SK-N-SH treated with all-trans-retinoic acid at 6 μM for 48 hours (cell line): ENCODE data around the gene EGFL7.

Source experiments
- ATAC-seq: fragments of 200-7000 bp; cut with Tn5 transposase; 3 replicates; pipeline ENCODE4 v1.9.1; 2020; ENCODE audit warnings: mild to moderate bottlenecking, moderate library complexity
- ARNTL ChIP-seq: fragments of 450-650 bp; formaldehyde crosslinking; IDR thresholded peaks from 2 replicates; pipeline ENCODE4 v1.5.0; 2020; ENCODE audit warnings: low read depth, mild to moderate bottlenecking, moderate library complexity, borderline replicate concordance
- BACH2 ChIP-seq: fragments of 250-450 bp; sonication (Bioruptor Pico); IDR thresholded peaks from 2 replicates; pipeline ENCODE4 v1.9.0; 2021; ENCODE audit warnings: mild to moderate bottlenecking, borderline replicate concordance
- CREB5 ChIP-seq: fragments of 250-450 bp; sonication (Bioruptor Pico); IDR thresholded peaks from 2 replicates; pipeline ENCODE4 v1.5.1; 2020; ENCODE audit warnings: low read depth, mild to moderate bottlenecking, moderate library complexity
- CSRNP3 ChIP-seq: fragments of 250-450 bp; sonication (Bioruptor Pico); IDR thresholded peaks from 2 replicates; pipeline ENCODE4 v1.5.1; 2021; ENCODE audit warnings: mild to moderate bottlenecking, moderate library complexity
- ESRRG ChIP-seq: fragments of 250-450 bp; sonication (Bioruptor Pico); IDR thresholded peaks from 2 replicates; pipeline ENCODE4 v1.6.1; 2021; ENCODE audit warnings: mild to moderate bottlenecking
- GLIS3 ChIP-seq: fragments of 250-450 bp; sonication (Bioruptor Pico); IDR thresholded peaks from 2 replicates; pipeline ENCODE4 v1.5.0; 2020; ENCODE audit warnings: mild to moderate bottlenecking, moderate library complexity
- OSR1 ChIP-seq: fragments of 250-450 bp; sonication (Bioruptor Pico); IDR thresholded peaks from 2 replicates; pipeline ENCODE4 v1.8.0; 2022; ENCODE audit warnings: moderate library complexity, mild to moderate bottlenecking, inconsistent platforms
- PATZ1 ChIP-seq: fragments of 250-450 bp; sonication (Bioruptor Pico); IDR thresholded peaks from 2 replicates; pipeline ENCODE4 v1.8.0; 2020; ENCODE audit warnings: mild to moderate bottlenecking, moderate library complexity, borderline replicate concordance
- POU6F1 ChIP-seq: fragments of 250-450 bp; sonication (Bioruptor Pico); IDR thresholded peaks from 2 replicates; pipeline ENCODE4 v1.8.0; 2021; ENCODE audit warnings: low read depth, mild to moderate bottlenecking, moderate library complexity, borderline replicate concordance
- PPARA ChIP-seq: fragments of 250-450 bp; sonication (Bioruptor Pico); IDR thresholded peaks from 2 replicates; pipeline ENCODE4 v1.5.0; 2020; ENCODE audit warnings: mild to moderate bottlenecking, borderline replicate concordance
- RARB ChIP-seq: fragments of 250-450 bp; sonication (Bioruptor Pico); IDR thresholded peaks from 2 replicates; pipeline ENCODE4 v1.8.0; 2021; ENCODE audit warnings: mild to moderate bottlenecking, moderate library complexity
- SNAI2 ChIP-seq: fragments of 250-450 bp; sonication (Bioruptor Pico); IDR thresholded peaks from 2 replicates; pipeline ENCODE4 v1.5.0; 2020; ENCODE audit warnings: mild to moderate bottlenecking, moderate library complexity
- TCF4 ChIP-seq: fragments of 250-450 bp; sonication (Bioruptor Pico); IDR thresholded peaks from 2 replicates; pipeline ENCODE4 v1.8.0; 2021; ENCODE audit warnings: mild to moderate bottlenecking, moderate library complexity, borderline replicate concordance
- TOX ChIP-seq: fragments of 250-450 bp; sonication (Bioruptor Pico); IDR thresholded peaks from 2 replicates; pipeline ENCODE4 v1.8.0; 2021; ENCODE audit warnings: mild to moderate bottlenecking, moderate library complexity, borderline replicate concordance
- TSHZ2 ChIP-seq: fragments of 250-450 bp; sonication (Bioruptor Pico); IDR thresholded peaks from 2 replicates; pipeline ENCODE4 v1.5.0; 2020; ENCODE audit warnings: mild to moderate bottlenecking, moderate library complexity
- ZC3H10 ChIP-seq: fragments of 250-450 bp; sonication (Bioruptor Pico); IDR thresholded peaks from 2 replicates; pipeline ENCODE4 v1.5.1; 2021; ENCODE audit warnings: mild to moderate bottlenecking, moderate library complexity
- ZFP30 ChIP-seq: fragments of 450-650 bp; formaldehyde crosslinking; IDR thresholded peaks from 2 replicates; pipeline ENCODE4 v1.5.0; 2022; ENCODE audit warnings: mild to moderate bottlenecking, moderate library complexity
- ZNF565 ChIP-seq: fragments of 450-650 bp; formaldehyde crosslinking; conservative IDR thresholded peaks from 2 replicates; pipeline ENCODE4 v1.5.0; 2020; ENCODE audit warnings: low read depth, mild to moderate bottlenecking, moderate library complexity
- ZNF70 ChIP-seq: fragments of 450-650 bp; formaldehyde crosslinking; IDR thresholded peaks from 2 replicates; pipeline ENCODE4 v1.5.0; 2020; ENCODE audit warnings: mild to moderate bottlenecking, moderate library complexity
- ZNF8 ChIP-seq: fragments of 450-650 bp; formaldehyde crosslinking; IDR thresholded peaks from 2 replicates; pipeline ENCODE4 v1.5.0; 2020; ENCODE audit warnings: mild to moderate bottlenecking, moderate library complexity

The EGFL7 gene

GRCh38 chr9:136661641-136662325, 933 bp upstream of the EGFL7 start (continued):
- TF ChIP-seq ZNF8 (CRISPR knock-in tag) (no peak), RARB (CRISPR knock-in tag) (no peak), ZNF70 (no peak), PATZ1 (CRISPR knock-in tag) (no peak), BACH2 (CRISPR knock-in tag) (no peak), ZFP30 (no peak), OSR1 (CRISPR knock-in tag) (no peak), SNAI2 (CRISPR knock-in tag) (no peak)

- no peak for ATAC-seq
- no peak for TF ChIP-seq ESRRG
- TF ChIP-seq, all 23 proteins: peak for 0
Measured at GRCh38 chr9:136662326-136662655, 425 bp upstream of the EGFL7 start.

- ATAC-seq, result no peak
- TF ChIP-seq TCF4 (CRISPR knock-in tag) (no peak), SNAI2 (CRISPR knock-in tag) (no peak), ZFP30 (no peak), CREB5 (CRISPR knock-in tag) (no peak), BACH2 (CRISPR knock-in tag) (no peak), POU6F1 (CRISPR knock-in tag) (no peak)
- TF ChIP-seq, all 23 proteins: peak for 0
Measured at GRCh38 chr9:136664000-136664915, 1.5 kb downstream of the EGFL7 start.

GRCh38 chr9:136665111-136665703, 2.5 kb downstream of the EGFL7 start:
- peak; percentile 46 for ATAC-seq
- TF ChIP-seq TCF4 (CRISPR knock-in tag) (no peak), ZNF565 (no peak), GLIS3 (no peak), TOX (CRISPR knock-in tag) (no peak), SNAI2 (CRISPR knock-in tag) (no peak), RARB (CRISPR knock-in tag) (no peak), POU6F1 (CRISPR knock-in tag) (no peak), ZNF8 (CRISPR knock-in tag) (no peak), ARNTL (no peak), PPARA (CRISPR knock-in tag) (no peak), OSR1 (CRISPR knock-in tag) (no peak), ZC3H10 (no peak), TSHZ2 (CRISPR knock-in tag) (no peak), CSRNP3 (CRISPR knock-in tag) (no peak), BACH2 (CRISPR knock-in tag) (no peak)
- TF ChIP-seq, all 23 proteins: peak for 0
